Ascending aorta (tissue), 2 donors: ENCODE data around the gene VBP1. TPM values are rescaled to one million over a fixed set of nuclear protein-coding genes. Genes with fewer than 3 reads are reported as not detected.
A peak's percentile ranks its signal among the peaks of the same experiment; 100 is the strongest.

Experiments
- DNase-seq, 2 donors: peaks; one replicate each; pipeline ENCODE4 v3.0.0-alpha.2; 2019; ENCODE audit warnings: low spot score in 2 of 2
- H3K27ac ChIP-seq, 2 donors: fragments of 200-600 bp; sonication (generic); one replicate each; pipeline ENCODE4 v1.5.1; 2016 to 2017; ENCODE audit warnings: mild to moderate bottlenecking in 1 of 2
- H3K27me3 ChIP-seq: fragments of 200-600 bp; sonication (generic); one replicate; pipeline ENCODE4 v1.5.1; 2017
- H3K36me3 ChIP-seq, 2 donors: fragments of 200-600 bp; sonication (generic); one replicate each; pipeline ENCODE4 v1.5.1; 2016
- H3K4me1 ChIP-seq, 2 donors: fragments of 200-600 bp; sonication (generic); one replicate each; pipeline ENCODE4 v1.5.1; 2016 to 2017; ENCODE audit warnings: mild to moderate bottlenecking in 1 of 2
- H3K4me3 ChIP-seq, 2 donors: fragments of 200-600 bp; sonication (generic); one replicate each; pipeline ENCODE4 v1.5.1; 2016 to 2017; ENCODE audit warnings: mild to moderate bottlenecking in 1 of 2
- H3K9me3 ChIP-seq, 2 donors: fragments of 200-600 bp; sonication (generic); one replicate each; pipeline ENCODE4 v1.5.1; 2016
- CTCF ChIP-seq, 3 experiments: fragments of 200-600 bp in 2 of 3; fragments of 450-650 bp in 1 of 3; sonication (generic) in 2 of 3; IDR thresholded peaks; one replicate each; pipeline ENCODE4 v1.5.1; 2016 to 2019; ENCODE audit warnings: antibody characterized with exemption in 3 of 3, mild to moderate bottlenecking in 1 of 3, moderate library complexity in 1 of 3
- intact Hi-C: fragments of 100-400 bp; cut with DNase I; formaldehyde crosslinking; loops from one replicate; pipeline ENCODE4 v1.15.1; 2023
- total RNA-seq: library from RNA; depleted of rRNA; stranded (reverse); fragments of >200 nt; gene quantifications from one replicate; pipeline ENCODE4 v1.1.0, GENCODE V29; 2016

Gene VBP1
- total RNA-seq, 1 donor from 2014 or later, result 11.2 TPM

DNA sequence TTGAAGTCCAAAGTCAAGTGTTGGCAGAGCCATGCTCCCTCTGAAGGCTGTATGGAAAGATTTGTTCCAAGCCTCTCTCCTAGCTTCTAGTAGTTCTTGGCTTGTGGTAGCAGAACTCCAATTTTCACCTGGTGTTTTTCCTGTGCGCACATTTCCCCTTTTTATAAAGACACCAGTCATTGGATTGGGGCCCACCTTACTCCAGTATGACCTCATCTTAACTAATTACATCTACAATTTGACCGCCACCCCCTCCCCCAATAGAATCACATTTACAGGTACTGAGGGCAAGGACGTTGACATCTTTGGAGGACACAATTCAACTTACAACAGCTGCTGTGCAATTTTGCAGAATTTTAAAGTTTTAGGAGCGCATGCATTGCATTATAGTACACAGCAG is 31.2 kb downstream of the VBP1 start:
- H3K27me3 ChIP-seq, result no peaks in the 10 kb centered on the region
- H3K4me3 ChIP-seq, result no peak overlapping the region
- no peaks in the 10 kb centered on the region for H3K36me3 ChIP-seq
- H3K4me1 ChIP-seq, result no peaks in the 10 kb centered on the region
- DNase-seq, result no peak
- intact Hi-C loops, result no loop called here
- TF ChIP-seq CTCF (IDR thresholded peaks at IDR 0.05), result no peak
- H3K9me3 ChIP-seq, result no peaks in the 10 kb centered on the region
- no peak overlapping the region for H3K27ac ChIP-seq

- no peak overlapping the region for H3K27ac ChIP-seq
- no peaks in the 10 kb centered on the region for H3K27me3 ChIP-seq
- no peak for DNase-seq
- H3K4me3 ChIP-seq, result no peak overlapping the region
- TF ChIP-seq CTCF (IDR thresholded peaks at IDR 0.05), result no peak
- intact Hi-C loops, result no loop called here
- H3K4me1 ChIP-seq, result no peaks in the 10 kb centered on the region
- no peaks in the 10 kb centered on the region for H3K9me3 ChIP-seq
- H3K36me3 ChIP-seq, result no peaks in the 10 kb centered on the region
Observed at GRCh38 chrX:155251391-155251790, 35.1 kb downstream of the VBP1 start.

DNA sequence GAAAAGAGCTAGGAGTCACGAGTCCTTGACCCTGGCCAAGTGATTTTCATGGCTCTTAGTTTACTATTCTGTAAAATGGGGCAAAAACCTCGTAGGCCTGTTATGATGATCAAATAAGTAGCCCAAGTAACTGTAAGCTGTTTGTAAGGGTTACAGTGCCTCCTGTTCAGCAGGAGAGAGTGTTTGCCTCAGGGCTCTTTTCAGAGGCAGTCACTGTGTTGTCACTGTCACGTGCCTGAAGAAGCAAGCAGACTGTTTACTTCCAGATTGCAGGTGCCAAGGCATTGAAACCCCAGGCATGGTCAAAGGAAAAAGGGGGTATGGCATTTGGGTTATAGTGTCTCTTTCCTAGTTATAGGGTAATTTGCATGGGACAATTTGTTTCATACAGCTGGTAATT is 43.5 kb downstream of the VBP1 start:
- intact Hi-C loops, result no loop called here
- no peak overlapping the region for H3K4me3 ChIP-seq
- H3K4me1 ChIP-seq, result no peaks in the 10 kb centered on the region
- no peak overlapping the region for H3K27ac ChIP-seq
- TF ChIP-seq CTCF (IDR thresholded peaks at IDR 0.05), result no peak
- no peaks in the 10 kb centered on the region for H3K9me3 ChIP-seq
- no peaks in the 10 kb centered on the region for H3K27me3 ChIP-seq
- no peaks in the 10 kb centered on the region for H3K36me3 ChIP-seq
- no peak for DNase-seq

GRCh38 chrX:155262970-155263754 is 46.9 kb downstream of the VBP1 start:
- Histone ChIP-seq H3K4me1 (no peaks in the 10 kb centered on the region), H3K36me3 (no peaks in the 10 kb centered on the region), H3K9me3 (no peaks in the 10 kb centered on the region), H3K27me3 (no peaks in the 10 kb centered on the region), H3K27ac (no peak overlapping the region), H3K4me3 (peak overlapping the region in 1 of 2 donors; percentile 14)
- no peak for TF ChIP-seq CTCF (IDR thresholded peaks at IDR 0.05)
- no peak for DNase-seq
- intact Hi-C loops, result no loop called here

DNA sequence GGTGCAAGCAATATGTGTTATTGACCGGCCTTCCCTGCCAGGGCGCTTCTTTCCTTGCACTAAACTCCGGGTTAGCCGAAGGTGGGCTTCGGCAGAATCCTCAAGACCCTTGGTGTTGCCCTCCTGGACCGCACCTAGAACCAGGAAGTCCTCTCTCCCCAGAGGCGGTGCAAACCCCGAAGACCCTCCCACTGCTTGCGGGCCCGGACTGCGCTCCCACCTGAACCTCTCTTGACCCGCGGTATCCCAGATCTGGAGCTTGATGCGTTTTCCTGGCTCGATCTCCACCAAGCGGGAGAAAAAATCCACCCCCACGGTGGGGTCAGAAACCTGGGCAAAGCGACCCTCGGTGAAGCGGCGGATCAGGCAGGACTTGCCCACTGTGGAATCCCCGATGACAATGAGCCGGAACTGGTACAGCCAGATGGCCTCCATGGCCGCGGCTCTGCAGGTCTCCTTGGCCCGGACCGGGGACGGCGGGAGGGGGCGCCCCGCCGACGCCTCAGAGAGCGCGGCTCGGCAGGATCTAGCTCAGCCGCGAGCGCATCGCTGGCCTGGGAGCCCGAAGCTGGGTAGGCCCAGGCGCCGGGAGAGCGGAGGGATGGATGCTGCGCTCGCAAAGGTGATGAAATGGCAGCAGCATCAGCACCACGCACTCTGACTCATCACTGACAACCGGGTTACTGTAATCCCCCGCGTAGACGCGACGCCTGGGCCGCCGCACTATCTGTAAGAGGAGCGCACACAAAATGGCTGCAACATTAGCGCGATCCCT is 47.8 kb downstream of the VBP1 start, which contains the start of gene RAB39B:
Gene RAB39B, minus strand, starts transcription at position 638 of the 775 bp plus-strand sequence. Its CDS starts 203 bp downstream, at position 435.
- peak in 1 of 2 donors; percentile 77 for DNase-seq
- no peaks in the 10 kb centered on the region for H3K27me3 ChIP-seq
- no peak for TF ChIP-seq CTCF (IDR thresholded peaks at IDR 0.05)
- H3K9me3 ChIP-seq, result no peaks in the 10 kb centered on the region
- H3K36me3 ChIP-seq, result no peaks in the 10 kb centered on the region
- peak within 1 kb of the TSS; percentile 14 to 65 for H3K4me3 ChIP-seq
- intact Hi-C loops, result no loop called here
- H3K27ac ChIP-seq, result no peak within 1 kb of the TSS
- H3K4me1 ChIP-seq, result no peaks in the 10 kb centered on the region
